Peyer's patch (tissue), 4 donors: ENCODE measurements around the gene PTTG1IP. TPM values are rescaled to one million over a fixed set of nuclear protein-coding genes. Genes with fewer than 3 reads are reported as not detected.

Experiments
- DNase-seq, 3 donors: peaks; one replicate each; pipeline ENCODE4 v3.0.0-alpha.2; 2017 to 2019
- H3K27ac ChIP-seq, 4 donors: fragments of 200-600 bp; sonication (generic); one replicate each; pipeline ENCODE4 v1.5.1; 2016 to 2019
- H3K27me3 ChIP-seq, 2 donors: fragments of 200-600 bp; sonication (generic); one replicate each; pipeline ENCODE4 v1.5.1; 2019
- H3K36me3 ChIP-seq, 3 donors: fragments of 200-600 bp; sonication (generic); one replicate each; pipeline ENCODE4 v1.5.1; 2016 to 2019
- H3K4me1 ChIP-seq, 4 donors: fragments of 200-600 bp; sonication (generic); one replicate each; pipeline ENCODE4 v1.5.1; 2016 to 2019
- H3K4me3 ChIP-seq, 4 donors: fragments of 200-600 bp; sonication (generic); 1 replicate in 3 of 4; 2 replicates in 1 of 4; pipeline ENCODE4 v1.5.1; 2016 to 2019; ENCODE audit warnings: mild to moderate bottlenecking in 1 of 4
- H3K9me3 ChIP-seq, 4 donors: fragments of 200-600 bp; sonication (generic); one replicate each; pipeline ENCODE4 v1.5.1; 2016 to 2019; ENCODE audit warnings: mild to moderate bottlenecking in 1 of 4
- CTCF ChIP-seq, 6 experiments: fragments of 450-650 bp in 4 of 6; fragments of 200-600 bp in 2 of 6; sonication (generic) in 1 of 6; IDR thresholded peaks; one replicate each; pipeline ENCODE4 v1.5.1; 2017 to 2019; ENCODE audit warnings: antibody characterized with exemption in 6 of 6, mild to moderate bottlenecking in 3 of 6, moderate library complexity in 1 of 6
- POLR2A ChIP-seq, 2 donors: fragments of 450-650 bp; IDR thresholded peaks; one replicate each; pipeline ENCODE4 v1.5.1; 2017; ENCODE audit warnings: antibody characterized with exemption in 2 of 2, mild to moderate bottlenecking in 2 of 2, moderate library complexity in 2 of 2
- total RNA-seq, 4 donors: library from RNA; depleted of rRNA; stranded (reverse); fragments of >200 nt; gene quantifications; one replicate each; pipeline ENCODE4 v1.1.0, GENCODE V29; 2016

PTTG1IP gene
- 100 to 1,000 TPM in 3 of 4 donors, 10 to 100 TPM in 1; 69.3 to 495 (median 390) TPM for total RNA-seq

DNA sequence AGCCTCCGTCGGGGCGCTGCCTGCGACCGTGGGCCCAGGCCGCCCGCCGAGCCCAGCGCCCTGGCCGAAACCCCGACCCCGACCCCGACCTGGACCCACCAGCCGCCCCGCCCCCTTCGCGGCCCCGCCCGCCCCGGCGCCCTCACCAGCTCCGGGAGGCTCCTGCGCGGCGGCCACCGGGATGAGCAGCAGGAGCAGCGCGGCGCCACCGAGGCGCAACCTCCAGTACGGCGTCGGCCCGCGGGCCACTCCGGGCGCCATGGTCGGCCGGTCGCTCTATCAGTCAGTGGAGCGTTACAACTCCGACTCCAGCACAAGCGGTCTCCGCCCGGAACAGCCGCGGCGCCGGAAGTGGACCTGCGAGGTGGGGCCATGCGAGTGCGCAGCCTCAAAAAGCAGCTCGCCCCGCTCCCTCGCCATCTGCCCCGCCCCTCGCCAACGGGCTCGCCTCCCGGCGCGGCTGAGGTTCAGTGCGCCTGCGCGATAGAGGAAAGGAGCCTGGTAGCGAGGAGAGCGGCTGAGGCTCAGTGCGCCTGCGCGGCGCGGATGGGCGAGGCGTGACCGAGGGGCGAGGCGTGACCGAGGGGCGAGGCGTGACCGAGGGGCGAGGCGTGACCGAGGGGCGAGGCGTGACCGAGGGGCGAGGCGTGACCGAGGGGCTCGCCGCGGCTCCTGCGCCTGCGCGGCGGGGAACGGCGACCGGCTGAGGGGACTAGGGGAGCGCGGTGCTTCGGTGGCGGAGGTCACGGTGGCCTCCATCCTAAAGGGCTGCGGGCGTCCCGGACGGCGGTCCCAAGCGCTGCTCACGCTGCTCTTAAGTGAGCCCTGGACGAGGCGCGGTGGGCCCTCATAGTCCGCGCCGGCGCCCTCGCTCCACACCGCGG is at the start of gene PTTG1IP:
TSS of gene PTTG1IP (minus strand) at position 335 of the 884 bp plus-strand sequence. CDS start at position 261, 74 bp downstream.
- Histone ChIP-seq H3K4me3 (peak within 1 kb of the TSS; percentile 86 to 99 (median 96)), H3K36me3 (no peaks in the 10 kb centered on the region), H3K27ac (peak within 1 kb of the TSS; percentile 87 to 96 (median 92)), H3K9me3 (no peaks in the 10 kb centered on the region), H3K4me1 (peaks cover 4 to 58% (median 11%) of the 10 kb centered on the region in 4 donors), H3K27me3 (no peaks in the 10 kb centered on the region)
- TF ChIP-seq CTCF (IDR thresholded peaks at IDR 0.05) (no peak), POLR2A (IDR thresholded peaks at IDR 0.05) (peak; percentile 81 to 94)
- peak; percentile 98 to 100 (median 99) for DNase-seq

DNA sequence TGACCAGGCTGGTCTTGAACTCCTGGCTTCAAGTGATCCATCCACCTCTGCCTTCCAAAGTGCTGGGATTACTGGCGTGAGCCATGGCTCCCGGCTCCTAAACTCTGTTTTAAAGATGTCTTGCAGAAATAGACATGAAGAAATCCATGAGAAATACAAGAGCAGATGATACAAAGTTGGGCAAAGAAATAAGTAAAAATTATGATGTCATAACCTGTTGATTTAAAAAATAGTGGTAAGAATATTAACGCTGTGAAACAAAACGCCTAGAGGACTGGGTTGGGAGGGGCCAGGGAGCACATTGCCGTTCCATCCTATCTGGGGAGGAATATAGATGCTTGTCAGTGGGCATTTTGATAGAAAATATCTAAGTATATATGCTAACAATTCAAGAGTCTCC is 48.4 kb upstream of the PTTG1IP start:
- Histone ChIP-seq H3K9me3 (no peaks in the 10 kb centered on the region), H3K27ac (peak overlapping the region in 1 of 4 donors; percentile 82), H3K27me3 (no peaks in the 10 kb centered on the region), H3K36me3 (no peaks in the 10 kb centered on the region), H3K4me1 (peaks cover 0 to 17% (median 4%) of the 10 kb centered on the region in 4 donors), H3K4me3 (no peak overlapping the region)
- DNase-seq = no peak
- TF ChIP-seq CTCF (IDR thresholded peaks at IDR 0.05) (no peak), POLR2A (IDR thresholded peaks at IDR 0.05) (no peak)

DNA sequence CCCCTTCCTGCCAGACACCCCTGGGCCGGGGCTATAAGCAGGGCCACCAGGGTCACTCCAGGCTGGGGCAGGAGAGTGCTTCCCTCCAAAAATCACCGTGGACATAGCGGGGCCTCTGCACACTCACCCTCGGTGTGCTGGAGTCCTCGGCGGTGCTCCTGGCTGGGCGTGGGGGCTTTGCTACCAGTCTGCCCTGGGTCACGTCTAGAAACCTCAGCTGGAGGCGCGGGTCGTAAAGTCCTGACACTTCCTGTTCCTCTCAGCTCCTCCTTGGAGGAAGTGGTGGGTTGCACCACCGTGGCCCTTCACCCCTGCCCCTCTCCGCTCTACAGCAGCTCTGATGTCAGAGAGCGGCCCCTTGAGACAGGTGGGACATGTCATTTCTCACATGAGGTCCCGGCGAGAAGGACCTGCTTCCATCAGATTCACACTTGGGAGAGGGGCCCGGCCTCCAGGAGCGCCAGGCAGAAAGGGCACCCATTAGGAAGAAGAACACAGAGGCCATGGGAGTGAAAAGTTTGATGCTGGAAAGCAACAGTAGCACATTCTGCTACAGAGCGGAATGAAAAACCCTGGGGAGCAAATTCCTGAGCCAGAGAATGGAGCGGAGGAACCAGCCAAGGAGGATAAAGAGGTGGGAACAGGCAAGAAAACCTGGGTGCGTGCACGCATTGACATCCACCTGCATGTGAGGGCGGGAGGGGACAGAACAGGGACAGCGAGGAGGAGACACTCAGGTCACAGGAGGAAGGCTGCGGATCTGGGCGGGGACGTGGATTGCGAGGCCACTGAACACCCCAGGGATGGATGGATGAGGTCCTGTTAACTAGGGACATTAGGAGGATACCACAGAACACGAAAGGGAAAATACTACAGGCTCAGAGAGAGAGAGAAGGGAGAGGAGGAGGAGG is 47.5 kb upstream of the PTTG1IP start, which contains the start of gene ITGB2:
TSS of gene ITGB2 (minus strand) at position 206 of the 911 bp plus-strand sequence. CDS start 10,117 bp downstream, outside the sequence.
- Histone ChIP-seq H3K4me3 (peak within 1 kb of the TSS; percentile 40 to 57 (median 44)), H3K27ac (peak within 1 kb of the TSS; percentile 15 to 82 (median 54)), H3K4me1 (peaks cover 0 to 15% (median 0%) of the 10 kb centered on the region in 4 donors), H3K27me3 (no peaks in the 10 kb centered on the region), H3K9me3 (no peaks in the 10 kb centered on the region), H3K36me3 (no peaks in the 10 kb centered on the region)
- no peak for TF ChIP-seq CTCF (IDR thresholded peaks at IDR 0.05)
- TF ChIP-seq POLR2A (IDR thresholded peaks at IDR 0.05) = no peak
- peak in 2 of 3 donors; percentile 84 to 86 for DNase-seq

- no peak for TF ChIP-seq POLR2A (IDR thresholded peaks at IDR 0.05)
- TF ChIP-seq CTCF (IDR thresholded peaks at IDR 0.05) = no peak
- H3K4me3 ChIP-seq = peak overlapping the region; percentile 40 to 57 (median 44)
- no peak for DNase-seq
Observed at GRCh38 chr21:44919913-44920693, 46.6 kb upstream of the PTTG1IP start.

More at GRCh38 chr21:44919913-44920693, 46.6 kb upstream of the PTTG1IP start:
- Histone ChIP-seq H3K27me3 (no peaks in the 10 kb centered on the region), H3K9me3 (no peaks in the 10 kb centered on the region), H3K4me1 (peaks cover 0 to 9% (median 0%) of the 10 kb centered on the region in 4 donors), H3K36me3 (no peaks in the 10 kb centered on the region), H3K27ac (peak overlapping the region; percentile 15 to 82 (median 54))
